ENCODE data around the gene DHODH.
A peak's percentile ranks its signal among the peaks of the same experiment; 100 is the strongest.

The DHODH gene

DNA sequence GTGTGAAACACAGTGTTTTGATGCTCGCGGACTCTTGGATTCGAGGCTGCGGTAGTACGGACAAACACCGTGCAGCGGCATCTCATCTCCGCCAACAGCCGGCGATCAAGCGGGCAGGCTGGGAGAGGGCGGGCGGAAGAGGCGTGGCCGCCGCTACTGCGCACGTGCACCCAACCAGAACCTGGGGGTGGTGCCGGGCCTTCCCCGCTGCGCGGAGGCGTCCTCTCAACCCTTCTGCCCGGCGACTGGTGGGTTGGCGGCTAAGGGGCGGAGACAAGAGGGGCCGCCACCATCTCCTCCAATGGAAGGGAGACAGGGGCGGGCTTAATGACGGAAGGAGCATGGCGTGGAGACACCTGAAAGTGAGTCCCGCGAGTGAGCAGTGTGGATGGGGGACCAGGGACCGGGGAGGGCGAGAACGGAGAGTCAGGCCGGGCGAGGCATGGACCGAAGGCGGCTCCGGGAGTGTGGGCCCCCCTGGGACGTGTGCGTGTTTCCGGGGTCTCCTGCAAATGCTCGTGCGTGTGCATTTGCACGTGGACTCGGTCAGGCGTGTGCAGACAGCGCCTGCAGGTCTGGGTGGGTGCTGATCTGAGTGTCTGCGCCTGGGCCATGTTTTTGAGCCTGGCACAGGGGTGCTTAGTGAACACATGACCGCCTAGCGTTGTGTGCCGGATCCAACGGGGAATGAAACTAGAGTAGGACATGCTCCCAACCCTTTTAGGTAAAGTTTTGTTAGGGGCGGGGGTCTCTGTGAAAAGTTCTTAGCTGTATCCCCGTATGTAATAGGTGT, at the start of gene DHODH:
TSS of gene DHODH (plus strand) at position 321 of the 793 bp plus-strand sequence. CDS start at position 342, 21 bp downstream.
- Histone ChIP-seq H3K4me1 (ENCODE audit: control insufficient read depth, insufficient read depth, low read length) (peaks cover 3% of the 10 kb centered on the region; the same call in 1 of the 2 replicates), H3K4me3 (ENCODE audit: low read depth, low read length) (peak within 1 kb of the TSS; percentile 91), H3K27ac (ENCODE audit: low read depth, low read length) (0 out of 2 replicates have a peak within 1 kb of the TSS, but pooled peaks have one; percentile 26)

DNA sequence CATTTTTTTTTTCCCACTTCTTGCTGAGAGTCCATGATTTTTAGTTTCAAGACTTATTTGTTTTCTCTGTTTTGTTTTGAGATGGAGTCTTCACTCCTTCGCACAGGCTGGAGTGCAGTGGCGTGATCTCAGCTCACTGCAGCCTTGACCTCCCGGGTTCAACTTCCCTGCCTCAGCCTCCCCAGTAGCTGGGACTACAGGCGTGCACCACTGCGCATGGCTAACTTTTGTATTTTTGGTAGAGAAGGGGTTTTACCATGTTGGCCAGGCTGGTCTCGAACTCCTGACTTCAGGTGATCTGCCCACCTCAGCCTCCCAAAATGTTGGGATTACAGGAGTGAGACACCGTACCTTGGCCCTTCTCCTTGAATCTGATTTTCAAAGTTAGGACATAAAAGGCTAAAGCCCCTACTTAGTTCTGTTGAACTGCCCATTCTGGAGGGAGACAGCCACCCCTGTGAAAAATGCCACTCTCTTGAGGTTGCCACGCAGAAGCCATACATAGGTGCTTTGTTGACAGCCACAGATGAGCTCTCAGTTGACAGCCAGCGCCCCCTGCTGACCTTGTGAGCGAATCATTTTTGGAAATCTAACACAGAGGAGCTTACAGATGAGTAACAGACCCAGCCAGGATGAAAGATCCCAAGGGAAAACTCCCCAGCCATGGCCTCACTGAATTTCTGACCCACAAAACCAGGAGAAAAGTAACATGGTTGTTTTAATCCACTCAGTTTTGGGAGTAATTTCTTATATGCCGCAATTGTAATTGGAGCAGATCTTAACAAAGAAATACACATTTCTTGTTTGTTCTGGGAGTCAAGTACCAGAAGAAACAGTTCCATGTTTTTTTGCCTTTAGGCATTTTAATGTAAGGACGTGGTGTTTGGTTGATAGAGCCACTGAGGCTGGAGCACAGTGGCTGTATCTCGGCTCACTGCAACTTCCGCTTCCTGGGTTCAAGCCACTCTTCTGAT, 47.2 kb upstream of the DHODH start:
- Histone ChIP-seq H3K9me3 (ENCODE audit: control insufficient read depth, insufficient read depth, low read depth, low read length) (no peaks in the 10 kb centered on the region), H3K36me3 (ENCODE audit: control insufficient read depth, insufficient read depth, low read length) (no peaks in the 10 kb centered on the region), H3K9ac (ENCODE audit: low read length) (no peak overlapping the region), H3K27ac (ENCODE audit: low read depth, low read length) (no peak overlapping the region), H3K4me3 (ENCODE audit: low read depth, low read length) (no peak overlapping the region), H3K4me1 (ENCODE audit: control insufficient read depth, insufficient read depth, low read length) (no peaks in the 10 kb centered on the region), H3K27me3 (ENCODE audit: control insufficient read depth, insufficient read depth, low read length) (no peaks in the 10 kb centered on the region)

More for the DNA sequence above, at the start of gene DHODH:
- Histone ChIP-seq H3K36me3 (ENCODE audit: control insufficient read depth, insufficient read depth, low read length) (peaks cover 18% of the 10 kb centered on the region; the same call in 1 of the 2 replicates), H3K9ac (ENCODE audit: low read length) (peak within 1 kb of the TSS; percentile 81), H3K27me3 (ENCODE audit: control insufficient read depth, insufficient read depth, low read length) (no peaks in the 10 kb centered on the region), H3K9me3 (ENCODE audit: control insufficient read depth, insufficient read depth, low read depth, low read length) (no peaks in the 10 kb centered on the region)

DNA sequence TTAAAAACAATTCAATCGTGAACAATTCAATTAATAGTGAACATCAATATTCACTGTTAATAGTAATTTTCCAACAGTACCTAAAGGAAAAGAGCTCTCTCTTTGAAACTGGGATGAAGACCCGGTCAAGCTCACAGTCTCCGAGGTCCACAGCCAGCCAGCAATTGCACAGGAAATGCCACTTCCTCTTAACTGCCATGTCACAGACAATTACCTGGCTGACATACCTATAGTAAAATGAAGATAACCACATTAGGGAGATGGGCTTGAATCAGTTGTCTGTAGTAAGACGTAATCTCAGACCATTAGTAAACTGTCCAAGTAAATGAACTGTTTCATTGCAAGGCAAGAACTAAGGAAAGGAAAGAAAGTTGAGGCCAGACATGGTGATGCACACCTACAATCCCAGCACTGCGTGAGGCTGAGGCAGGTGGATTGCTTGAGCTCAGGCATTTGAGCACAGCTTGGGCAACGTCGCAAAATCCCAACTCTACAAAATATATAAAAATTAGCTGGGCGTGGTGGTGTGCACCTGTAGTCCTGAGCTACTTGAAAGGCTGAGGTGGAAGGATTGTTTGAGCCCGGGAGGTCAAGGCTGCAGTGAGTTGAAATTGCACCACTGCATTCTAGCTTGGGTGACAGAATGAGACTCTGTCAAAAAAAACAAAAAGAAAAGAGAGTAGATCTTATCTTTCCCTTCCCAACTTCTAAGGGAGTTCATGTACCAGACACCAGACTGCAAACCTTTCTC, 45.2 kb upstream of the DHODH start:
- H3K9ac ChIP-seq (ENCODE audit: low read length) = no peak overlapping the region
- no peaks in the 10 kb centered on the region for H3K4me1 ChIP-seq (ENCODE audit: control insufficient read depth, insufficient read depth, low read length)
- no peak overlapping the region for H3K27ac ChIP-seq (ENCODE audit: low read depth, low read length)
- no peak overlapping the region for H3K4me3 ChIP-seq (ENCODE audit: low read depth, low read length)
- H3K36me3 ChIP-seq (ENCODE audit: control insufficient read depth, insufficient read depth, low read length) = no peaks in the 10 kb centered on the region
- H3K27me3 ChIP-seq (ENCODE audit: control insufficient read depth, insufficient read depth, low read length) = no peaks in the 10 kb centered on the region
- H3K9me3 ChIP-seq (ENCODE audit: control insufficient read depth, insufficient read depth, low read depth, low read length) = no peaks in the 10 kb centered on the region

DNA sequence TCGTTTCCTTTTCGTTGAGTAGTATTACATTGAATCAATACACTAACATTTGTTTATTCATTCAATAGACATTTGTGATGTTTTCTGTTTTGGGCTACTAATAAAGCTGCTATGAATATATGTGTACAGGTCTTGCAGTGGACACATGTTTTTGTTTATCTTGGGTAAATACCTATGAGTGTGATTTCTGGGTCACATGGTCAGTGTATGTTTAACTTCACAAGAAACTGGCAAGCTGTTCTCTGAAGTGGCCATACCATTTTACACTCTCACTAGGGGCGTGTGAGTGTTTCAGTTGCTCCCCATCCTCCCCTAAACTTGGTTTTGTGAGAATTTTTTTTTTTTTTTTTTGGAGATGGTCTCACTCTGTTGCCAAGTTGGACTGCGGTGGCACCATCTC, 43.3 kb upstream of the DHODH start:
- no peak overlapping the region for H3K9ac ChIP-seq (ENCODE audit: low read length)
- no peak overlapping the region for H3K27ac ChIP-seq (ENCODE audit: low read depth, low read length)
- H3K27me3 ChIP-seq (ENCODE audit: control insufficient read depth, insufficient read depth, low read length) = no peaks in the 10 kb centered on the region
- no peaks in the 10 kb centered on the region for H3K36me3 ChIP-seq (ENCODE audit: control insufficient read depth, insufficient read depth, low read length)
- H3K4me3 ChIP-seq (ENCODE audit: low read depth, low read length) = no peak overlapping the region
- no peaks in the 10 kb centered on the region for H3K4me1 ChIP-seq (ENCODE audit: control insufficient read depth, insufficient read depth, low read length)
- no peaks in the 10 kb centered on the region for H3K9me3 ChIP-seq (ENCODE audit: control insufficient read depth, insufficient read depth, low read depth, low read length)

DNA sequence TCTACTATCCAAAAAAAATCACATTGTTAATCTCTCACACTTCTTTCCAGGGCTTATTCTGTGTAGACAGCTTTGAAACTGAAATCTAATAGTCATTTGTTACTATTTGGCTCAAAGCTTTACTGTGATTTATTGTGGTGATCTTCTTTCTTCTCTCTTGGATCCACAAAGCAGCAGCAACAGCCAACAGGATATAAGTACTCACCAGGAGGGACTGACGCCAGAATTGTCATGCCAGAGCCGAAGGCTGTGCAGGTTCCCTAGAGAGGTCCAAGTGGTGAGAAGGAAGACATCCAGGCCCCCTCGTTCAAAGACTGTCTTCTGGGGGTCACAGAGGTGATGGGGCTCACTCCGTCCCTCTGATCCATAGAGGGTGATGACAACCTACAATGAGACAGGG, 41.6 kb upstream of the DHODH start:
- Histone ChIP-seq H3K4me3 (ENCODE audit: low read depth, low read length) (no peak overlapping the region), H3K36me3 (ENCODE audit: control insufficient read depth, insufficient read depth, low read length) (no peaks in the 10 kb centered on the region), H3K27ac (ENCODE audit: low read depth, low read length) (no peak overlapping the region), H3K9me3 (ENCODE audit: control insufficient read depth, insufficient read depth, low read depth, low read length) (no peaks in the 10 kb centered on the region), H3K9ac (ENCODE audit: low read length) (no peak overlapping the region), H3K27me3 (ENCODE audit: control insufficient read depth, insufficient read depth, low read length) (no peaks in the 10 kb centered on the region), H3K4me1 (ENCODE audit: control insufficient read depth, insufficient read depth, low read length) (no peaks in the 10 kb centered on the region)

DNA sequence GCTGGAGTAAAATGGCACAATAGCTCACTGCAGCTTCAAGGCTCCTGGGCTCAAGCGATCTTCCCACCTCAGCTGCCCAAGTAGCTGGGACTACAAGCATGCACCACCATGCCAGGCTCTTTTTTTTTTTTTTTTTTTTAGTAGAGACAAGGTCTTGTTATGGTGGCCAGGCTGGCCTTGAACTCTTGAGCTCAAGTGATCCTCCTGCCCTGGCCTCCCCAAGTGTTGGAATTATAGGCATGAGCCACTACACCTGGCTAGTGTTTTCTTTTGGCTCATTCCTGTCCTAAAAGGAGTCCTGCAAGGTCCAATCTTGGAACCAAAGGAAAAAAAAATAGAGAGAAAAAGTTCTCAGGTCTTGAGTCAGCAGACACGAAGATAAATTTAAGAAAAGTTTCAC, 39.2 kb upstream of the DHODH start:
- H3K4me1 ChIP-seq (ENCODE audit: control insufficient read depth, insufficient read depth, low read length) = no peaks in the 10 kb centered on the region
- no peaks in the 10 kb centered on the region for H3K9me3 ChIP-seq (ENCODE audit: control insufficient read depth, insufficient read depth, low read depth, low read length)
- no peak overlapping the region for H3K27ac ChIP-seq (ENCODE audit: low read depth, low read length)
- H3K36me3 ChIP-seq (ENCODE audit: control insufficient read depth, insufficient read depth, low read length) = no peaks in the 10 kb centered on the region
- H3K9ac ChIP-seq (ENCODE audit: low read length) = no peak overlapping the region
- no peak overlapping the region for H3K4me3 ChIP-seq (ENCODE audit: low read depth, low read length)
- H3K27me3 ChIP-seq (ENCODE audit: control insufficient read depth, insufficient read depth, low read length) = no peaks in the 10 kb centered on the region

DNA sequence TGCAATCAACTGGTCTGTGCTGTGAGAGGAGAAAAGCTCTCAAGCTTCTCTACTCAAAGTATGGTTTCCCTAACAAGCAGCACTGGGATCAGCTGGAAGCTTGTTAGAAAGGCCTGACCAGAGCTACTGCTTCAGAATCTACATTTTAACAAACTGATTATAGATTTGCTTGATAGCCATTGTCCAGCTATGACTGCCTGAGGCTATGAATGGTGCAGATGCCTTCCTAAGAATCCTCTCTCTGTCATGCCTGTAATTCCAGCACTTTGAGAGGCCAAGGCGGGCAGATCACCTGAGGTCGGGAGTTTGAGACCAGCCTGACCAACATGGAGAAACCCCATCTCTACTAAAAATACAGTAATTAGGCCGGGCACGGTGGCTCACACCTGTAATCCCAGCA, 37.0 kb upstream of the DHODH start:
- Histone ChIP-seq H3K9ac (ENCODE audit: low read length) (no peak overlapping the region), H3K27me3 (ENCODE audit: control insufficient read depth, insufficient read depth, low read length) (no peaks in the 10 kb centered on the region), H3K4me1 (ENCODE audit: control insufficient read depth, insufficient read depth, low read length) (no peaks in the 10 kb centered on the region), H3K9me3 (ENCODE audit: control insufficient read depth, insufficient read depth, low read depth, low read length) (no peaks in the 10 kb centered on the region), H3K36me3 (ENCODE audit: control insufficient read depth, insufficient read depth, low read length) (no peaks in the 10 kb centered on the region), H3K4me3 (ENCODE audit: low read depth, low read length) (no peak overlapping the region), H3K27ac (ENCODE audit: low read depth, low read length) (no peak overlapping the region)

DNA sequence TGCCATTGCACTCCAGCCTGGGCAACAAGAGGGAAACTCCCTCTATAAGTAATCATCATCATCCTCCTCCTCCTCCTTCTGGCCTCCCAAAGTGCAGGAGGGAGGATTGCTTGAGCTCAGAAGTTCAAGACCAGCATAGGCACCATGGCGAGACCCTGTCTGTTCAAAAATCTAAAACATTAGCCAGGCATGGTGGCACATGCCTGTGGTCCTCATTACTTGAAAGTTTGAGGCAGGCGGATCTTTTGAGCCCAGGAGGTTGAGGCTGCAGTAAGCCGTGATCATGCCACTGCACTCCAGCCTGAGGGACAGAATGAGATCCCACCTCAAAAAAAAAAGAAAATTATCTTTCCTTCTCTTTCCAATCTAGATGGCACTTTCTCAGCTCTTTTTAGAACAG, 36.2 kb upstream of the DHODH start:
- no peaks in the 10 kb centered on the region for H3K36me3 ChIP-seq (ENCODE audit: control insufficient read depth, insufficient read depth, low read length)

DNA sequence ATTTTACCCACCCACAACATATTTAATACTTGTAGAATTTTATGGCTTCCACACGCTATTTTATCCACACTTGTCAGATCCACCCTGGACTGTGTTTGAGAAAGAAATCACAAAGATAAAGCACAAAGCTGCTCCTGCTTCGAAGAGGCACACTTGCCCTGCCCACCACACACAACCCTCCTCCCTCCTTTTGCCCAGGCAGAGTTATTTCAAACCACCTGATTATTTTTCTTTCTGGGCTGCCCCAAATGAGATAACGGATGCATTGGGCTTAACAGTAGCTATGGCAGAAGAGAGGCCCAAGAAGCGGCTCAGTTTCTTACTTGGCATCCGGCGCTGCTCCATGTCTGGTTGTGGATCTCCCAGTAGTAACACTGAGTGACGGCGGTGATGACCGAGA, 35.5 kb upstream of the DHODH start:
- no peak overlapping the region for H3K9ac ChIP-seq (ENCODE audit: low read length)
- H3K4me3 ChIP-seq (ENCODE audit: low read depth, low read length) = no peak overlapping the region
- no peaks in the 10 kb centered on the region for H3K4me1 ChIP-seq (ENCODE audit: control insufficient read depth, insufficient read depth, low read length)
- no peaks in the 10 kb centered on the region for H3K27me3 ChIP-seq (ENCODE audit: control insufficient read depth, insufficient read depth, low read length)
- H3K27ac ChIP-seq (ENCODE audit: low read depth, low read length) = no peak overlapping the region
- no peaks in the 10 kb centered on the region for H3K9me3 ChIP-seq (ENCODE audit: control insufficient read depth, insufficient read depth, low read depth, low read length)
- no peaks in the 10 kb centered on the region for H3K36me3 ChIP-seq (ENCODE audit: control insufficient read depth, insufficient read depth, low read length)

More for the DNA sequence above, 36.2 kb upstream of the DHODH start:
- no peak overlapping the region for H3K9ac ChIP-seq (ENCODE audit: low read length)
- no peaks in the 10 kb centered on the region for H3K27me3 ChIP-seq (ENCODE audit: control insufficient read depth, insufficient read depth, low read length)
- H3K9me3 ChIP-seq (ENCODE audit: control insufficient read depth, insufficient read depth, low read depth, low read length) = no peaks in the 10 kb centered on the region
- no peak overlapping the region for H3K27ac ChIP-seq (ENCODE audit: low read depth, low read length)
- no peaks in the 10 kb centered on the region for H3K4me1 ChIP-seq (ENCODE audit: control insufficient read depth, insufficient read depth, low read length)
- H3K4me3 ChIP-seq (ENCODE audit: low read depth, low read length) = no peak overlapping the region

DNA sequence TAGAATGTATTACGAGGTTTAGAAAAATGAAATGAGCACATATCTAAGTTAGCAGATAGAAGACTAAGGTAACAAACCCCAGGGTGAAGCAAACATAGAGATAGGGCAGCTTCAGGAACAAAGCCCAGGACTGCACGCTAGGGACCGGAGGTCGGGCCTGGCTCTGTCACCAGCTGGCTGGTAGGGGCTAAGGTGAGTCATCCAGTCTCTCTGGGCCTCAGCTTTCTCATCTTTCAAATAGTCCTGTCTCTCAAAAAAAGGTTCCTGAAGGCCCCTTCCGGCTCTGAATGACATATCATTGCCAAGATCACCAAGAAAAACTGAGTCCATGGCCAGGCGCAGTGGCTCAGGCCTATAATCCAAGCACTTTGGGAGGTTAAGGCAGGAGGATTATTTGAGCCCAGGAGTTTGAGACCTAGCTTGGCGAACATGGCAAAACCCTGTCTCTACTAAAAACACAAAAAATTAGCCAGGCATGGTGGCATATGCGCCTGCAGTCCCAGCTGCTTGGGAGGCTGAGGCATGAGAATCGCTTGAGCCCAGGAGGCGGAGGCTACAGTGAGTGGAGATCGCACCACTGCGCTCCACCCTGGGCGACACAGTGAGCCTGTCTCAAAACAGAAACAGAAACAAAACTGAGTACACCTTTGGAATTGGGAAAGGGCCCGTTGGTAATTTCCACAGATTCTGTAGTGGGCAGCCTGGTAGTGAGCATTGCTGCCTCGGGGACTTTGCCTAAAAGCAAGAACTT, 34.3 kb upstream of the DHODH start:
- no peaks in the 10 kb centered on the region for H3K4me1 ChIP-seq (ENCODE audit: control insufficient read depth, insufficient read depth, low read length)
- H3K9me3 ChIP-seq (ENCODE audit: control insufficient read depth, insufficient read depth, low read depth, low read length) = no peaks in the 10 kb centered on the region
- H3K27ac ChIP-seq (ENCODE audit: low read depth, low read length) = no peak overlapping the region
- H3K9ac ChIP-seq (ENCODE audit: low read length) = no peak overlapping the region
- no peaks in the 10 kb centered on the region for H3K27me3 ChIP-seq (ENCODE audit: control insufficient read depth, insufficient read depth, low read length)
- no peak overlapping the region for H3K4me3 ChIP-seq (ENCODE audit: low read depth, low read length)
- no peaks in the 10 kb centered on the region for H3K36me3 ChIP-seq (ENCODE audit: control insufficient read depth, insufficient read depth, low read length)

Data from HUES6 (cell line).